HG03196 (cell line): ENCODE measurements around the gene HMG20B.
"Not testable (repeated sequence)": the region's sequence is repeated elsewhere in the genome, so short reads cannot be mapped to it uniquely, and the experiment has no call there.

ENCODE experiments used
- ATAC-seq: cut with Tn5 transposase; IDR thresholded peaks from one replicate; pipeline ENCODE4 v1.9.1; 2021; ENCODE audit not compliant: unreplicated experiment

HMG20B gene

GRCh38 chr19:3572855-3573161, at the start of gene HMG20B:
Gene HMG20B (plus strand): TSS chr19:3572944. CDS start chr19:3573310, 366 bp downstream.
- no peak for ATAC-seq

GRCh38 chr19:3523361-3524077, 49.2 kb upstream of the HMG20B start:
- no peak for ATAC-seq

GRCh38 chr19:3524078-3524842, 48.5 kb upstream of the HMG20B start:
- no peak for ATAC-seq

GRCh38 chr19:3524904-3525451, 47.8 kb upstream of the HMG20B start:
- ATAC-seq: no peak

- no peak for ATAC-seq
These were observed 46.1 kb upstream of the HMG20B start for GRCh38 chr19:3526507-3527237.

GRCh38 chr19:3527238-3527910, 45.4 kb upstream of the HMG20B start:
- ATAC-seq: no peak

GRCh38 chr19:3528080-3528479, 44.7 kb upstream of the HMG20B start:
- no peak for ATAC-seq

- ATAC-seq: no peak
These were observed 44.1 kb upstream of the HMG20B start for GRCh38 chr19:3528539-3529211.

- ATAC-seq: not testable (repeated sequence)
These were observed 43.4 kb upstream of the HMG20B start for GRCh38 chr19:3529299-3529698.

GRCh38 chr19:3530389-3530788, 42.4 kb upstream of the HMG20B start:
- ATAC-seq: no peak

- no peak for ATAC-seq
These were observed 41.0 kb upstream of the HMG20B start for GRCh38 chr19:3531716-3532115.

- no peak for ATAC-seq
These were observed 40.5 kb upstream of the HMG20B start for GRCh38 chr19:3532154-3532786.

- ATAC-seq: no peak
These were observed 39.7 kb upstream of the HMG20B start for GRCh38 chr19:3533033-3533432.

- no peak for ATAC-seq
These were observed 39.1 kb upstream of the HMG20B start for GRCh38 chr19:3533563-3534216.

GRCh38 chr19:3534375-3535234, 38.1 kb upstream of the HMG20B start:
- ATAC-seq: no peak

GRCh38 chr19:3535235-3535535, 37.6 kb upstream of the HMG20B start:
- no peak for ATAC-seq

- ATAC-seq: no peak
These were observed 37.2 kb upstream of the HMG20B start for GRCh38 chr19:3535563-3535965.

GRCh38 chr19:3535981-3536380, 36.8 kb upstream of the HMG20B start:
- no peak for ATAC-seq
